GM18526 (cell line): Measurements from ENCODE around the gene QDPR.

Experiments used
- POLR2A ChIP-seq: IDR thresholded peaks from 3 replicates; pipeline ENCODE4 v1.6.1; 2011; ENCODE audit not compliant: insufficient read length; ENCODE audit errors: extremely low read depth

QDPR gene

DNA sequence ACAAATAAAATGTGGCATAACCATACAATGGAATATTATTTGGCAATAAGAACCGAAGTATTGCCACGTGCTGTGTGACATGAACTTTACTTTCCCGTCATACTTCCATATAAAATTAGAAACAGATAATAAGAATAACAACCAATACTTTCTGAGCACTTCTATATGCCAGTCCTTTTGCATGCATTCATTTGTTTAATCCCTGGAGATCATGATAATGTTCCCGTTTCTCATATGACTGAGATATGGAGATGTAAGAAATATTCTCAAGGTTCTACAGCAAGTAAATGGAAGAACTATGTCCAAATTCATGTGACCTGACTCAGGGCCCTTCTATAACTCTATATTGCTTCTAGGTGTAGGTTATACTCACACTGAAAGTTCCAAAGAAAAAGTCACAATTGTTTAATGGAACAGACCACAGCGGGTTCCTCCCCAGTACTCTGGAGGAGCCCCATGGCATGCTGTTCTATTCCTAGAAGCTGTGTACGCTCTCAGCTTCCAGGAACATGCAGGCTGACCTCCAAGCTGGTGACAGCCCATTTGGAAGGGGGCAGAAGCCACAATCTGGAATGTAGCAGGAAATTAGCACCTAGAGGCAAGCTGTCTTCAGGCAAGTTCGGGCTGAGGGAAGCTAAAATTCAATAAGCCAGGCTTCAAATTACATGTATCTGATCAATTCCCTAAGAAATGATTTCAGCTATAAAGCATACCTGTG, 31.5 kb downstream of the QDPR start:
- no peak for TF ChIP-seq POLR2A

GRCh38 chr4:17477774-17478472, 34.0 kb downstream of the QDPR start:
- TF ChIP-seq POLR2A: no peak

DNA sequence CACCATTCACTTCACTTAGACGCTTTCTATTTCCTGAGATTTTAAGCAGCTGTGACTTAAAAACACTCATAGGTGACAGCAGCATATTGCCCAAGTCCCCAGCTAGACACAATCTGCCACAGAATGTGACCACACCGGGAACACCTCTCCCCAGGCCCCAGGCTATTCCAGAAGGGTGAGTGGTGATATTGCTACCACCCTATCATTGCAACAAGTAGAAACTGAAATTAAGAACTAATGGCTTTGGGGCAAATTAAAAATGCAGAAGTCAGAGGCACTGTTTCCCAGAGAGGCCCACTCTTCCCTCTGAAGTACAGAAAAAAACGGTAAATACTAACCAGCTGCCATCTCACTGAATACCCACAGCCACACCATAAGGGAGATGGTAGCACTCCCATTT, 35.0 kb downstream of the QDPR start:
- TF ChIP-seq POLR2A: no peak

DNA sequence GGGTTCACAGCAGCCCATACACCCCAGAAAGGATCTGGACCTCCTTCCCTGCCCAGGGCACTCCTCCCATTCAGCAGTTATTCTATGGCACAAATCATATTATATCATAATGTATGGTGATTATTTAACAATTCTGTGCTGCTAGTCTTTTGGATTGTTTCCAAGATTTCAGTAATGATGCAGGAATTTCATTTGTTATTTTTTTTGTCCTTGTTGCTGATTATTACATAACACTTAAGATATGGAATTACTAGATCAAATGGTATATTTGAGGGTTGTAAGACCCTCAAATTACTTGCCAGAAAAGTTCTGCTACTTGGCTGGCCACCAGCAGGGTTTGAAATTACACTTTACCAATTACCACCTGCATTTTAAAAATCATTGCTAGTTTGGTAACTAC, 36.4 kb downstream of the QDPR start:
- TF ChIP-seq POLR2A: no peak

- TF ChIP-seq POLR2A: no peak
Measured at GRCh38 chr4:17469931-17470674, 41.8 kb downstream of the QDPR start.

DNA sequence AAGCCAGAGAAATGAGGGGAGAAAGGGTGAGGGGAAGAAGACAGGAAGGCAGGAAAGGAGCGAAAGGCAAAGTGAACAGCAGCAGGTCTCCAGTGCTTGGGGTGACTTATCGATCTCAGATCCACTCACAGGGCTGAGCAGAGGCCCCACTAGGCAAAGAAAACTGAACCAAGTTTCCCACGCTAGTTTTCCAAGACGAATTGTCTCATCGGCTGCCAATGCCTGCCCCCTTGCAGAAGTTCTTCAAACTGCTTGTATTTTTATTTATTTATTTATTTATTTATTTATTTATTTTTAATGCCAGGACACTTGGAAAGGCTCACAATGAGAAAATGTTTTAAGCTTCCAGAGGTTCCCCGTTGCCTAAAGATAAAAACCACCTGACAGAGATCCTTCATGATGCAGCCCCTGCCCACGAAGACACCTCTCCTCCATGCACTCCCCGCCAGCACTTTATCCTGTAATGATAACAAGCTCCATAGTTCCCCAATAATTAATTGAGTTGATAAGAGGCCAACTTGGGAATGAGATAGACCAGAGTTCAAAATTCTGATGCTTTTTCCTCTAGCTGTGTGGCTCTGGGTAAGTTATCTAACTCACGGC, 43.2 kb downstream of the QDPR start:
- no peak for TF ChIP-seq POLR2A

- TF ChIP-seq POLR2A: no peak
Measured at GRCh38 chr4:17463606-17464005, 48.3 kb downstream of the QDPR start.

- no peak for TF ChIP-seq POLR2A
Measured at GRCh38 chr4:17450269-17450804, 61.6 kb downstream of the QDPR start.

DNA sequence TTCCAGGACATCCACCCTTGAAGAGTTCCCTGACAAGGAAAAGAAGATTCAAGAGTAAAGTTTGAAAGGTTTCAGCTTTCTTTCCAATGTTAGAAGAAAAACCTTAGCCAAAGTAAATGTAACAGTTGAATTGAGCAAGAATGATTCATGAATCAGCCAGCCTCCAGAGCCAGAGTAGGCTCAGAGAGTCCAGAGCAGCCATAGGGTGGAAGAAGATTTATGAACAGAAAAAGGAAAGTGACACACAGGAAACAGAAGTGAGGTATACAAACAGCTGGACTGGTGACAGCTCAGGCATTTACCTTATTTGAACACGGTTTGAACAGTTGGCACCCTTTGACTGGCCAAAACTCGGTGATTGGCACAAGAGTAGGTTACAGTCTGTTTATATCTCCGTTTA, 63.2 kb downstream of the QDPR start:
- no peak for TF ChIP-seq POLR2A

DNA sequence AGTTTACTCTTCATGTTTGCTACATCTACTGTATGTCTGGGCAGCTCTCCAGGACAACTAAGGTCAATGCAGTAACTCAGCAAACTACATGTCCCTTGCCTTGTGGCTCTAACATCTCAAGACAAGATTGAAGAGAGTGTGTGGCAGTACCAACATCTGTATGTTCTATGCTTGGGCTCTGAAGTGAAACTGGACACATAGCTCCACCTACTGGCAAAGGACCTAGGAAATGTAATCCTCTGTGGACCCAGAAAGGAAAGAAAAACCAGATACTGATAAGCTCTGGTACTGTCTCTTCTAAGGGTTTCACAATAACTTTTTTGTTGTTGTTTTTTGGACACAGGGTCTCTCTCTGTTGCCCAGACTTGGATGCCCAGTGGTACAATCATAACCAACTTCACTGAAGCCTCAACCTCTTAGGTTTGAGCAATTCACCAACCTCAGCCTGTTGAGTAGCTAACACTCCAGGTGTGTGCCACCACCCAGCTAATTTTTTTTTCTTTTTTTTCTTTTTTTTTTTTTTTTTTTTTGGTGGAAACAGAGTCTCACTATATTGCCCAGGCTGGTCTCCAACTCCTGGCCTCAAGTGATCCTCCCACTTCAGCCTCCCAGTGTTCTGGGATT, 64.1 kb downstream of the QDPR start:
- TF ChIP-seq POLR2A: no peak

DNA sequence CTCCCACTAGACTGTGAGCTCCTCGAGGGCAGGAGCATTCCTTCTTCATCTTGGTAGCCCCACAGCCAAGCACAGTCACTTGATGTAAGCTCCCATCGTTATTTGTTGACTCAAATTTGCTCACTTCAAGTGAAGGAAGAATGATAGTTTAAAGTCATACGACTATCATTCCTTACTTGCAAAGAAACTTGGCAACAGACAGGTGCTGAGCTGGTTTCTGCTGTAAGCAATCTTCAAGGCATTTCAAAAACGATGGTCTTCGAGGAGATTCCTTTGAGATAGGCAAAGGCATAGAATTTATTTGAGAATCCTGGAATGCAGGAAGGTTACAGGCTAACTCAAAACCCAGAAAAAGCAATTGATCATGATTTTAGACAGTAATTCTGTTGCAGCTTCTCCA, 64.8 kb downstream of the QDPR start:
- TF ChIP-seq POLR2A: no peak

- no peak for TF ChIP-seq POLR2A
Measured at GRCh38 chr4:17437396-17437795, 74.5 kb downstream of the QDPR start.

GRCh38 chr4:17436750-17437090, 75.2 kb downstream of the QDPR start:
- no peak for TF ChIP-seq POLR2A
